Endometrial microvascular endothelial cells (primary cell): ENCODE measurements around the gene PCDHGB6. TPM values are rescaled to one million over a fixed set of nuclear protein-coding genes. Genes with fewer than 3 reads are reported as not detected.
"Not testable (repeated sequence)": the region's sequence is repeated elsewhere in the genome, so short reads cannot be mapped to it uniquely, and the experiment has no call there.

Experiments
- in situ Hi-C: cut with HindIII; loops from 2 replicates; pipeline ENCODE4 v1.10.0; 2017; ENCODE audit warnings: low sequenced_read_pairs, low pct_unique_long_range_greater_than_20kb; ENCODE audit errors: inconsistent ontology term
- total RNA-seq: library from RNA; depleted of rRNA; stranded (reverse); fragments of >200 nt; gene quantifications from one replicate; pipeline ENCODE4 v1.2.3, GENCODE V29; 2015; ENCODE audit errors: inconsistent ontology term

Gene PCDHGB6
- total RNA-seq, 1 donor from 2014 or later, result 1.0 TPM

- in situ Hi-C loops, result not testable (repeated sequence)
These were observed 20.1 kb upstream of the PCDHGB6 start, which contains the start of gene PCDHGB4 for GRCh38 chr5:141387557-141388311. Gene PCDHGB4, plus strand, starts transcription at chr5:141387698. Its CDS starts 187 bp downstream, at chr5:141387885.

GRCh38 chr5:141388661-141389060 is 19.2 kb upstream of the PCDHGB6 start:
- in situ Hi-C loops, result no loop called here

GRCh38 chr5:141389153-141390042 is 18.4 kb upstream of the PCDHGB6 start:
- in situ Hi-C loops, result no loop called here

GRCh38 chr5:141392429-141393198 is 15.2 kb upstream of the PCDHGB6 start, which contains the start of gene PCDHGA8:
Gene PCDHGA8, plus strand, starts transcription at chr5:141392633. Its CDS starts 181 bp downstream, at chr5:141392814.
- in situ Hi-C loops, result no loop called here

- in situ Hi-C loops, result no loop called here
These were observed 14.6 kb upstream of the PCDHGB6 start for GRCh38 chr5:141393267-141393666.

GRCh38 chr5:141394401-141395187 is 13.2 kb upstream of the PCDHGB6 start:
- in situ Hi-C loops, result not testable (repeated sequence)

GRCh38 chr5:141397756-141398551 is 9.9 kb upstream of the PCDHGB6 start, which contains the start of gene PCDHGB5:
Gene PCDHGB5, plus strand, starts transcription at chr5:141397947. Its CDS starts 181 bp downstream, at chr5:141398128.
- in situ Hi-C loops, result not testable (repeated sequence)

- in situ Hi-C loops, result no loop called here
These were observed 9.2 kb upstream of the PCDHGB6 start for GRCh38 chr5:141398608-141399007.

GRCh38 chr5:141399555-141400258 is 8.1 kb upstream of the PCDHGB6 start:
- in situ Hi-C loops, result no loop called here

- in situ Hi-C loops, result no loop called here
These were observed 5.1 kb upstream of the PCDHGB6 start, which contains the start of gene PCDHGA9 for GRCh38 chr5:141402553-141403243. Gene PCDHGA9, plus strand, starts transcription at chr5:141402778. Its CDS starts 175 bp downstream, at chr5:141402953.

- in situ Hi-C loops, result no loop called here
These were observed 4.4 kb upstream of the PCDHGB6 start for GRCh38 chr5:141403387-141403786.

- in situ Hi-C loops, result no loop called here
These were observed 1.9 kb downstream of the PCDHGB6 start for GRCh38 chr5:141409598-141410306.

- in situ Hi-C loops, result no loop called here
These were observed 3.8 kb downstream of the PCDHGB6 start for GRCh38 chr5:141411575-141411974.

GRCh38 chr5:141412854-141413539 is 5.2 kb downstream of the PCDHGB6 start, which contains the start of gene PCDHGA10:
Gene PCDHGA10, plus strand, starts transcription at chr5:141412987. Its CDS starts 189 bp downstream, at chr5:141413176.
- in situ Hi-C loops, result no loop called here

- in situ Hi-C loops, result no loop called here
These were observed 5.8 kb downstream of the PCDHGB6 start for GRCh38 chr5:141413540-141414069.
